NCI-H2081 treated with DMSO at 0.1 percent for 48 hours (cell line): ENCODE results near the gene CLNK.

Source experiments
- DNase-seq: peaks from one replicate; lab custom pipeline; 2025; lab: John Stamatoyannopoulos, UW

Gene CLNK, protein sequence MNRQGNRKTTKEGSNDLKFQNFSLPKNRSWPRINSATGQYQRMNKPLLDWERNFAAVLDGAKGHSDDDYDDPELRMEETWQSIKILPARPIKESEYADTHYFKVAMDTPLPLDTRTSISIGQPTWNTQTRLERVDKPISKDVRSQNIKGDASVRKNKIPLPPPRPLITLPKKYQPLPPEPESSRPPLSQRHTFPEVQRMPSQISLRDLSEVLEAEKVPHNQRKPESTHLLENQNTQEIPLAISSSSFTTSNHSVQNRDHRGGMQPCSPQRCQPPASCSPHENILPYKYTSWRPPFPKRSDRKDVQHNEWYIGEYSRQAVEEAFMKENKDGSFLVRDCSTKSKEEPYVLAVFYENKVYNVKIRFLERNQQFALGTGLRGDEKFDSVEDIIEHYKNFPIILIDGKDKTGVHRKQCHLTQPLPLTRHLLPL

DNA sequence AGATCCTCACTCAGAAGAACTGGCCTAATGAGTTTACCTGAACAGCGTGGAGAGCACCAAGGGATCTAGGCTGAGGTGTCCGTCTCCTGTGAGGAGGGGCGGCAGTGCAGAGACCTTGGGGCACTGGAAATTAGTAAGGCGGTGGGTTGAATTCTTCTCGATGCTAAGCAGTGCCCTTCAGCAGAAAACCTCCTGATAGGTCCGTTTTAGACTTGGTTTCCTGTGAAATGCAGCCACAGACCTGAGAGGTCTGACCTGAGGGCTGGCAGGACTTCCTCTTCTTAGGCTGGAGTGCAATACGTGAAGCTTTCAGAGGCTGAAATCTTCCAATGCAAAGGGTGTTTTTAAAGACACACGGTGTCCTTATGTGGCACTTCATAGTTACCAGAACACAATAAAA, at the start of gene CLNK:
TSS of gene CLNK (minus strand) at position 138 of the 400 bp plus-strand sequence. CDS start 16,899 bp downstream, outside the sequence.
- no peak for DNase-seq

DNA sequence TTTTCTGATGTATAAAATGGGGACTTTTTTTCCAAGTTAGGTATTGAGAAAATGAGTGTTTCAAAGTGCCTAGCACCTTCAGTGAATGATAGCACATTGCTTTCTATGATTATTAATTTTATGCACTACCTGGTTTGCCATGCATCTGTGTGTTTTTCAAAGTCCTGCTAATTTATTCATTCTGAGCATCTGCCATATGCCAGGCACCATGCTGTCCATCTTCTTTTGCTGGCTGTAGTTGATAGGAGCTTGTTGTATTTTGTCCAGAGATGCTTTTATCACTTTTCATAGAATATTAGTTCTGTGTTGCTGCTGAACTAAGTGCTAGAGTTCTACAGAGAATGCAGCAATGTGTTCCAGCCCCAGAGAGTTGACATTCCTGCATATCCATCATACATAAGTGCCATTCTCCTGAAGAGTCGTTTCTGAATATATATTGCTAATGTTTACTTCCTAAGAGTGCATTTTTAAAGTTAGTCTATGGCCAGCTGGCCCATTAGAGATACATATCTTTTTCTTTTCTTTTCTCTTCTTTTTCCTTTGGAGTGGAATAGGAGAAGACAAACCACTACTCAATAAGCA, 49.0 kb upstream of the CLNK start:
- DNase-seq, result no peak

DNA sequence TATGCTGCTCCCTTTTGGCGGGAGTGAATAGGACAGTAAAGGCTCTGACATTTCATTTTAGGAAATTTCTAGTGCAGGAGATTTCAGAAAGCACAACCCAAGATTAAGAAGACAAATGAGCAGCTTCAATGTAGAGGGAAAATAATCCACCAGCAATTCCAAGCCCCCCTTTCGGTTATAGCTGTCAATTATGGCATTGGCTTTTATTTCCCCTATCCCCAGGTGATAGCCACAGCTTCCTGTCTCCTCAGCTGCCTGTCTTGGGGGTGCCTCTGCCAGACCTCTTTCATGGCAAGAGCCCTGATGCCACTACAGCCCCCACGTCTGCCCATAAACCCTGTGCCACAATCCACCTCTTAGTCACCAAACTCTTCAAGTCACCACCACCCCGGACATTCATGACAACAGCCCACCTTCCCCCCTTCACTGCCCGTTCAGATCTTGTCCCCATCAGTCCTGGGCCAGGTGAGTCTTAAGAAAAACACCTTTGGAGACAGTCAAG, 48.4 kb upstream of the CLNK start:
- DNase-seq, result no peak

DNA sequence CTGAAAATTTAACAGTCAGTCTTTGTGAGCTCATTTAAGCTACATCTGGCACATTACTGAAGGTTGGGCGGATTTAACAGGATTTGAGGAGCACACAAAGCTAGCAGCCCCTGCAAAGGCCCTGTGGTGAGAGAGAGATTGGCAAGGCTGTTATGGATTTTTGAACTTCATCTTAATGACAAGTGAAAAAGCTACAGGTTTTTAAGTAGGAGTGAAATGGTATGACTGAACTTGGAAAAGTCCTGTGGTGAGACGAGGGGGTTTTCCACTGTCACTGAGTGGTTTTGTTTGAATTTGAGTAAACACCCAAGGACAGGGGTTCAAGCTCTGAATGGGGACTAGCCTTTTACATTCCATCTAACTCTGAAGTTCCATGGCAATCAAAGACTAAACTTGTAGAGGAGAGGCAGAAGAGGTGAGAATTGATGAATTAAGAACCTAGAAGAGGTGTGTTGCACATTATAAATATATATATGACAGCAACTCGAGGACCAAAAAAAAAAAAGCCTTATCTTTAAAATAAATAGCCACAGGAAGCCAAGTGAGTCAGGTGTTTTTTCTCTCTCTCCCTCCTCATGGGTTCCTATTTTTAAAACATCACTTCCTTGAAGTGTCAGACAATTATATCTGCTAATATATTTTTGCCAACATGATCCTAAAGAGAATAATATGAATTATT, 47.8 kb upstream of the CLNK start:
- no peak for DNase-seq

DNA sequence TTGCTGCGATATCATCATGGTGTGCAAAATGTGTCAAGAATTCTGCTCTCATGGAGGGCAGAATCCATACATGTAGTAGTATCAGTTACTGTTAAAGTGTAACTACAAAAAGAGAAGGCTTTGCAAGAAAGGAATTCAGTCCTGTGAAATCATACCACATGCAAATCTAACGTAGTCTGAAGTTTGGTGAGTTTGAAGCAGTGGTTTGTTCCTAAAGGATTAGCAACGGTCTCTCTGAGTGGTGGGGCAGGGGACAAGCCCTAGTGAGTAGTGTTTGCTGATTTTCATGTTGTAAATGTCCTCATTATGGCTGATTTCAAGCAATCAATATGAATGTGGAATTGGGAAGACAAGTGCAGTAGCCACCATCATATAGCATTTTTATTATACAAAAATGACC, 47.1 kb upstream of the CLNK start:
- no peak for DNase-seq

DNA sequence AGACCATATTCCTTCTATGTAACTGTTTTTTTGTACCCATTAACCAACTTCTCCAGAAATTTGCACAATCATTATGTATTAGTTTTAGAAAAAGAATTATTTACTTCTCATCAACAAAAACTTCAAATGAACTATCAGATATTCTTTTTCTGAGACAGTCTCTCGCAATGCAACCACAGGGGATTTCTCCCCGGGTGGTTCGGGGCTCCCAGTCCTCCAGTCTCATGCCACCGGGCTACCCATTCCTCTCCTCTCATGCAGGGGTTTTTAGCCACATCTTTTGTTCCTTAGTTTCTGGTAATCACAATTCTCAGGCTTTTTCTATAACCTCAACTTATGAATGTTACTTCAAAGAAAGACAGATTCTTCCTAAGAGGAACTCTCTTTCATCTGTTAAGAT, 46.6 kb upstream of the CLNK start:
- DNase-seq, result no peak

DNA sequence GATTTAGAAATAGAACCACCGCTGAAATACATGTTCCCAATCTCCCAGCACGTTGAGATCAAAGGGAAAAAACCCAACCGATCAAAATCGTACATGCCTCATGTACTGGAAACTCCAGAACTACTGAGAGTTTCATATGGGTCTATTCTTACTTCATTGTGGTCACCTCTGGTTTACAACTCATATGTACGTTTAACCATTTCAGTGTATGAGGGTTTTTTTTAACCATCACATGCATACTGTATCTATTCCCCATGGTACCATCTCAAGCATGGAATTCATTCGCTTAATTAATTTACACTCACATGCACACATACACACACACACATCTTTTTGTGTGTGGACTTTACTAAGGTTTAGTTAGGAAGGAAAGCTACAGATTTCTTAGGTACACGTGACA, 46.0 kb upstream of the CLNK start:
- DNase-seq, result no peak

DNA sequence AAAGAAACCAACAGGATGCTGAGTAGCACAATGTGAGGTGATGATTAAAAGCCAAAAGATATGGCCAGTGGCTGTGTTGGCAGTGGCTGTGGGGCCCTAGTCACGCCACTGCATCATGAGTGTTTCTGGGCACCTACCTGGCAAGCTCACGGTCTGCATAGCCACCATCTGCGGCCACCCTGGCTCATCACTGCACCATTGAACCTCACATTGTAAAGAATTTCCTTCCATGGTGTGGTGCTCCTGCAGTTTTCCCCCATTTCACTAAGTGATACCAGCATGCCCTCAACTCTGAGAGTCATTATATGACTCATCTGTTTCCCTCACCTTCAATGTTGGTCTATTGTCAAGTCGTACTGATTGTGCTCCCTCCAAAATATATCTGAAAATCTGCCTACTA, 45.5 kb upstream of the CLNK start:
- DNase-seq, result no peak

DNA sequence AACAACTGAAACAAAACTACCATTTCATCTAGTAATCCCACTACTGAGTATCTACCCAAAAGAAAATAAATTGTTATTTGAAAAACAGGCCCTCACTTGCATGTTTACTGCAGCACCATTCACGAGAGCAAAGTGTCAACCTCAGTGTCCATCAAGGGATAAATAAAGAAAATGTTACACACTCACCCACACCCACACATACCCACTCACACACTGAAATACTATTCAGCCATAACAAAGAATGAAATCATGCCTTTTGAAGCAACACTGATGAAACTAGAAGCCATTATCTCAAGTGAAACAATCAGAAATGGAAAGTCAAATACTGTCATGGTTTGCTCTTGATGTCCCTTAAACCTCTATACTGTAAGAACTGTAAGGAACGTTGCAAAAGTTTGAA, 44.8 kb upstream of the CLNK start:
- DNase-seq, result no peak

DNA sequence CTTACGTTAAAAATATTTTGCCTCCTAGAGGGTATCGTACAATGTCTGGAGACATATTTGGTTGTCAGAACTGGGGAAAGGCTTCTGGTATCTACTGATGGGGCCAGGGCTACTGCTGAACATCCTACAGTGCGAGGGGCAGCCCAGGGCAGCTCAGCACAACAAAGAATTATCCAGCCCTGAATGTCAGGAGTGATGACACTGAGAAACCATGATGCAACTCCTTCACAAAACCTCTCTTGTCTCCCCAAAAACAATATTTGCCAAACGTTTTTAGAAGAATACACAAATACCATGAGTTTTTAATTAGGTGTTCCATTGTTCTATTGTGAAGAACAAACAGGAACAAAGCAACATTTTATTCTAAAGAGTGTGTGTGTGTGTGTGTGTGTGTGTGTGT, 43.4 kb upstream of the CLNK start:
- DNase-seq, result no peak

DNA sequence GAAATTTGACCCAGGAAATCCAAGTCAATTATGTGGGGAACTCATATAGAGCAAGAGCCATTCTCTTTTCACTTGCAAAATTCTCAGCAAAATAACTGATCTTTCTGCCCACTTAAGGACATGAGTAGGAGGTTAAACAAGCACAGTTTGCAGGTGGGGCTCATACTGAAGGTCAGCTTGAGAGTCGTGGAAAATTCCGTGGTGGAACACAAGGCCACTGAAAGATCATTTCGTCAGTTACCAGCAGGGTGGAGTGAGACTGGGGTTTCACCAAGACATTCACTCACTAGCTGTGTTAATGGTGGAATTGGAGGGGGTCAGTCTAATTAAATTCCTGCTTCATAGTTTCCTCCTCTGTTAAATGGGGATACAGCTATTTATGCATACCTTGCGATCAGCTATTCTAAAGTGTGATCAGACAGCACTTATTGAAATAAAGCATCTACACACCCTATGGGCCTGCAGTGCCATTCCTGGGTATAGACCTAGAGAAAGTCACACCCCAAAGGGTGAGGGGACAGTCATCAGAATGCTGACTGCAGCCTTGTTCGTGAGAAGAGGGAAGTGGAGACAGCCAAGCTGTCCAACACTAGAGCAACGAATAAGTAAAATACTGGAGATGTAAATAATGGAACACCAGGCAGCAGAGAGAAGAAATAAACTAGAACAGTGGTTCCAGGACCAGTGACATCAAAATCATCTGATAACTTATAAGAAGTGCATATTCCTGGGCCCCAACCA, 42.7 kb upstream of the CLNK start:
- DNase-seq, result no peak

DNA sequence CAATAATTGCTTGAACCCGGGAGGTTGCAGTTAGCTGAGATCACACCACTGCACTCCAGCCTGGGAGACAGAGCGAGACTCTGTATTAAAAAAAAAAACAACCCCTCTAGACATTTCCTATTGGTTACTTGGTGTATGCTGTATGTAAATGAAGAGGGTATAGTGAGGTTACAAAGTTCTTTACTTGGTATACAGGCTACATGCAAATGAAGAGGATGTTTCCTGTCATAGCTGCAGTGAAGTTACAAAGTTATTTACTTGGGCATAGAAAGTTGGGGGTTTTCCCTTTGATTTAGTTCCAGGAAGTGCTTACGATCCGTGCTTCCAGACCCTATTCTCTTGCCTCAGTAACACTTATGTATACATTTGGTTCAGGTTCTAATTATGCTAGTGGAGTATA, 38.4 kb upstream of the CLNK start:
- no peak for DNase-seq

DNA sequence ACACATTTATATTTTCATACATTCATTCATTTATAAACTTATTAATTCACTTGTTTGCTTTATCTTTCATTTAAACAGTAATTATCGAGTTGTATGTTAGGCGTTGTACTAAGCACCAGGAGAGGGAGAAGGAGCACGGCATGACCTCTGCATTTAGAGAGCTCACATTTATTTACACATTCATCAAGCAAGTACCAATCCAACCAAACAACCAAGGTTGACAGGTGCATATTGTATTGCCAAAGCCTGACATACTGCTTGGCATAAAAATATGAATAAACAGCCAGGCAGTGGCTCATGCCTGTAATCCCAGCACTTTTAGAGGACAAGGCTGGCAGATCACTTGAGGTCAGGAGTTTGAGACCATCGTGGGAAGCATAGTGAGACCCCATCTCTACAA, 37.0 kb upstream of the CLNK start:
- DNase-seq, result peak; percentile 67

DNA sequence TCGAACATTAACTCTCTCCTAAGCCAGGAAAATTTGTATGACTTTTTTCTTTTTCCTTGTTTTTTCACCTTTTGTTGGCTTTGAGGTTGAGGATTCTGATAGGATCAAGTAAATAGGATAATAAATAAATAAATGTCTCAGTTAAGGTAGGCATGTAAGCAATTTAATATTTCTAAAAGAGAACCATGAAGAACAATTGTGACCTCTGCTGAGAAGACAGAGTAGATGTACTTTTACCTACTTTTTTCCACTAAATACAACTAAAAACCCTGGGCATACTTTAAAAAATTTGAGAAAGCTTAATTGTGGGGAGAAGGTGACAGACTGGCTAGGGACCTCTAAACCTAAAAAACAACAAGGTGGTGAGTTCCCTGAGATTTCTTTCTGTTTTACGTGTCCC, 31.6 kb upstream of the CLNK start:
- DNase-seq, result no peak

DNA sequence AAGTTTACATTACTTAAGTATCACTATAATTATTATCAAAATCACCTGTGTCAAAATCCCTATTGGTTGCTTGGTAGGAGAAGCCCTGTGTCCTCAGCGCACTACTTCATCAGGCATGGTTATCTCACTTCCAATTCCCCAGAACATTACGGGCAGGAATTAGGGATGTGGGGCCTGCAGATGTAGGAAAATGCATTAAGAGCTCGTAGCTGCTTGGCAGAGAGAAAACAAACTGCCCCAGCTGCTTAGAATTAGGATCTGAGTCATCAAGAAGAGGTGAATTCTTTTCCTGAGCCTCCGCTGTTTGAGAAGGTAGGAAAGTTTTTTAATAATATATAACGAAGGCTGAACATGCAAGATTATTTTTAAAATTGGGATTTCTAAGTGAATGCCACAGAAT, 31.1 kb upstream of the CLNK start:
- no peak for DNase-seq

DNA sequence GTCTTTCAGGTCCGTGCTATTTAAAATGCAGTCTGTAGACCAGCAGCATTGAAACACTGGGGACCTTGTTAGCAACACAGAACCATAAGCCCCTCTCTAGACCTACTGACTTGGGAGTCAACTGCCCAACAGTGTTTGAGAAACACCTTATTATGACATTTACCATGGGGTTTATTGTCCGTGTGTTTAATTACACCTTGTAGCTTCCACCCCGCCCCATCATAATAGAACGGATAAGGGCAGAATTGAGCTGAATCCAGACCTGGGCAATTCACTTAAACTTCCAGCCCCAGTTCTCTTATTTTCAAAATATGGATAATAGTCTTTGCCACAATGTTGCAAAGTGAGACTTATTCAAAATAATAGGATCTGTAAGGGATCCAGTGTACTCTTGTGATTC, 30.6 kb upstream of the CLNK start:
- DNase-seq, result no peak

DNA sequence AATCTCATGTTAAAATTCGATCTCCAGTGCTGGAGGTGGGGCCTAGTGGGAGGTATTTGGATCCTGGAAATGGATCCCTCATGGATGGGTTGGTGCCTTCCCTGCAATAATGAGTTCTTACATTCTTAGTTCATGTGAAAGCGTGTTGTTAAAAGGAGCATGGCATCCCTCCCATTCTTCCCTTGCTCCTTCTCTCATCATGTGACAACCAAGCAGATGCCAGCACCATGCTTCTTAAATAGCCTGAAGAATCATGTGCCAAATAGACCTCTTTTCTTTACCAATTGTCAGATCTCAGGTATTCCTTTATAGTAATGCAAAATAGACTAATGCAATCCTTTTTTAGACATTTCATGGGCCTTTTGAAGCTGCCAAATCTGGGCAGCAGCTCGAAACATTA, 29.0 kb upstream of the CLNK start:
- DNase-seq, result no peak

DNA sequence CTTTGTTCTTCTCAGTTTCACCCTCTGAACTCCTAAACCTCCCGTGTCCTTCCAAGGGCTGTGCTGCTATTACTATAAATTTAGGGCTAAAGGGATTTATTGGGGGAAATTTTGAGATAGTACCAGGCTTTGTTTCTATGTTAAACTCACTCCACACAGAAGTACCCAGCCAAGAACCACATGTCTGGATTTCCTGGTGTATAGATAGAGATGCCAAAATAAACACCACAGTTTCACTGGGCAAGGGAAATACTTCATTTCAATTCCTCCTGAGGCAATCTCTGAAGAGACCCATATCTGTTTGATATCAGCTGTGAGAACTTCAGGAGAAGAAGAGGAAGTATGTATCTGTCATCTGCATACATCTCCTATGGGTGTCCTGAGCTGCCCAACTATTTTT, 21.7 kb upstream of the CLNK start:
- no peak for DNase-seq

DNA sequence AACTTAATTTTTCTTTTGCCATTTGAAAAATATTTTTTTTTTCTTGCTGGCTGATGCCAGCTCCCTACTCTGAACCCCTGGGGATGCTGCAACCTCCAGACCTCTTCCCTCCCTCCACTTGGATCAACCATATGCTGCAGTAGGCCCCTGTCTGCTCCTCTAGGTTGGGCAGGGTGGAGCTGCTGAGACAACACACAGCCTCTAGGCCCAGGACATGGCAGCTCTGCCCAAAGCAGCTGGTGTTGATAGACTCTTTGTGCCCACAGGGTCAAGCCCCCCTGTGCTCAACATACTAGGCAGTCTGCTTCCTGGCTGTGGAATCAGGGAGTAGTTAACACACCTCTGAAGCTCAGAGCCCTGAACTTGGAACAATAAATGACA, 19.9 kb upstream of the CLNK start:
- DNase-seq, result no peak

DNA sequence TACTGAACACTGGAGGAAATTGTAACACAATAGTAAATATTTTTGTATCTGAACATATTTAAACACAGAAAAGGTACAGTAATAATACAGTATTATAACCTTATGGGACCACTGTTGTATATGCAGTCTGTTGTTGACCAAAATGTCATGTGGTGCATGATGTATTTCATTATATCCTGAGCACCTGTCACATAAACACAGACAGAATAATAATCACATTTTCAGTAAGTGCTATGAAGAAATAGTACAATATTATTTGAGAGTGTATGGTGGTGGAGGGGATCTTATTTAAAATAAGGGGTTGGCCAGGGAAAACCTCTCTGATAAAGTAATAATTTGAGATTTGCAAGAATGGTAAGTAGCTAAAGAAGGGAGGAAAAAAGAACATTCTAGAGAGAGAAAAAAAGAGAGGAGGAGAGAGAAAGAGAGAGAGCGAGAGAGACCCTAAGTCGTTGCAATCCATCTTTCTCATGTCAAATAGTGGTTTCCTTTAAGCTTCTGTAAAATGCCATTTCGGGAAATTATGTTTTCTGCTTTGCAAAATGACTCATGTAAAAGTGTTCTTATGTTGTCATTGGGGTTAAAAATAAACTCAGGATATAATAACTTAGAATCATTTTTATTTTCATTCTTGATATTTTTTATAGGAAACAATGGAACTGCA, 19.3 kb upstream of the CLNK start:
- no peak for DNase-seq

DNA sequence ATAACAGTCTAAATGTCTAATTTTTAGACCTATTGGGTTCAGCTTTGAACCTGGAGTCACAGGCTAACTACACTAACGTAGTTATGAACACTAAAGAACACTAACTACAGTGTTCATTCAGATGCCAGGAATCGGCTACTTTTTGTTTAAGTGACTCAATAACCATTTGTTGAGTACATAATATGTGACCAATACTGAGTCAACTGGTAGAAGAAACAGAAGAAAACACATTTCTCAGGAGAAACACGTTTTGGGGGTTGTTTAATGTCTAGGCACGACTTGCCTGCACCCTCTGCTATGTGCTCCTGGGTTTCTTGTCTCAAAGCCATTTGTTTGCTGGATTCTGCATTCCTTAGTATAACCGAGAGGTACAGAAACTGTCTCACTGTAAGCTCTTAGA, 18.6 kb upstream of the CLNK start:
- DNase-seq, result no peak
